GM19463 (cell line): ENCODE measurements around the gene BAX.

Experiments used
- ATAC-seq: cut with Tn5 transposase; IDR thresholded peaks from one replicate; pipeline ENCODE4 v1.9.1; 2021; ENCODE audit warnings: mild to moderate bottlenecking, moderate library complexity; ENCODE audit not compliant: unreplicated experiment

The BAX gene

GRCh38 chr19:48982280-48982679, 27.6 kb downstream of the BAX start:
- ATAC-seq = no peak

GRCh38 chr19:48985711-48986110, 31.0 kb downstream of the BAX start:
- no peak for ATAC-seq

- no peak for ATAC-seq
These were observed 31.5 kb downstream of the BAX start for GRCh38 chr19:48986211-48986610.

DNA sequence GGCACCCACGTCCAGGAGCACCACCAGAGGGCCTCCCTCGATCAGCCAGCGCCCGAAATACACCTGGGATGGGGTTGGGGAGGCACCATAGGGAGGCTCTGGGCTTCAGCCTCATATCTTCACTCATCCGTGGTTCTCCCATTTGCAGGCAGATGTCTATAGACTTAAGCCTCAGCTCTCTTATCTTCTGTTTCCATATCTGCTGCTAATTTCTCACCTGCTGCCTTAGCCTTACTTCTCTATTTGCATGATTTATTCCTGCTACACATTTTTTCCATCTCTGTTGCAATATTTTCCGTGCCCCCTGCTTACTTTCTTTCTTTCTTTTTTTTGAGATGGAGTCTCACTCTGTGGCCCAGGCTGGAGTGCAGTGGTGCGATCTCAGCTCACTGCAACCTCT, 32.6 kb downstream of the BAX start:
- no peak for ATAC-seq

DNA sequence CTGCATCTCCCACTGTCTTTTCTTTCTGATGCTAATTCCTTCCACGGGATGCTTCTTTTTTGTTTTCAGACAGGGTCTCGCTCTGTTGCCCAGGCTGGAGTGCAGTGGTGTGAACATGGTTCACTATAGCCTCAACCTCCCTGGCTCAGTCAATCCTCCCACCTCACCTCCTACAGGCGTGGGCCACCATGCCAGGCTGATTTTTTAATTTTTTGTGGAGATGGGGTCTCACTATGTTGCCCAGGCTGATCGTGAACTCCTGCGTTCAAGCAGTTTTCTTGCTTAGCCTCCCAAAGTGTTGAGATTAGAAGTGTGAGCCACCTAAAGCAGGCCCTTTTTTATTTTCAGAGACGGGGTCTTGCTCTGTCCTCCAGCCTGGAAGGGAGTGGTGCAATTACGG, 33.6 kb downstream of the BAX start:
- ATAC-seq = no peak

DNA sequence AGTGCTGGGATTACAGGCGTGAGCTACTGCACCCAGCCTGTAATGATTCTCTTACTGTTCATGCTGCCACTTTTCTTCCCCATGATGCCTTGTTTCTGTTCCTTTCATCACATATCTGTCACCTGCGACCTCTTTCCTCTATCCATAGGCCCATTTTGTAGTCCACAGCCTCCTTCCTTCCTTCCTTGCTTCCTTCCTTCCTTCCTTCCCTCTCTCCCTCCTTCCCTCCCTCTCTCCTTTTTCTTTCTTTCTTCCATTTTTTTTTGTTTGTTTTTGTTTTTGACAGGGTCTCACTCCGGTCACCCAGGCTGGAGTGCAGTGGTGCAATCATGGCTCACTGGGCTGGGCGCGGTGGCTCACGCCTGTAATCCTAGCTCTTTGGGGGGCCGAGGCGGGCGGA, 34.2 kb downstream of the BAX start:
- no peak for ATAC-seq

DNA sequence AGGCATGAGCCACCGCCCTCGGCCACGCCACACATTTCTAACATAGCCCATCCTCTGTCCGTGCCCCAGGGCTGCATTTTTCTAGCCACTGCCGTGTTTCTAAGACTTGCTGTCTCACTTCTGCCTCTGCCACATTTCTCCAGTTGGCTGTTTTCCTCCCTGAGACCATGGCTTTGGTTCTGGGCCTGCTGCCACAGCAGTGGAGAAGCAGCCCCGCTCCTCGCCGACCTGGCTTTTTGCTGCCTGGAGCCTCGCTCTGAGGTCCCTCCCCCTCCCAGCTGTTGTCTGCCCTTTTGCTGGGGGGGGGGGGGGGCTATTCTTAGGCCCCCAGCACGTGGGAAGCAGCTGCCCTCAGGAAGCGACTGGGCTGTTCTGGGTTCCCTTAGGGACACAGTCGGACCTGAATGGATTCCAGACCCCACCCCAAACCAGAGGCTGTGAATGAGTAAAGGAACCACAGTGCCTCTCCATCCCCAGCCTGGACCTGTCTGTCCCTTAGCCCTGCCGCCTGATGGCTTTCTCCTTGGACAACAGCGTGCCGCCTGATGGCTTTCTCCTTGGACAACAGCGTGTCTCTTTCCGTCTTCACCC, 35.1 kb downstream of the BAX start:
- no peak for ATAC-seq

DNA sequence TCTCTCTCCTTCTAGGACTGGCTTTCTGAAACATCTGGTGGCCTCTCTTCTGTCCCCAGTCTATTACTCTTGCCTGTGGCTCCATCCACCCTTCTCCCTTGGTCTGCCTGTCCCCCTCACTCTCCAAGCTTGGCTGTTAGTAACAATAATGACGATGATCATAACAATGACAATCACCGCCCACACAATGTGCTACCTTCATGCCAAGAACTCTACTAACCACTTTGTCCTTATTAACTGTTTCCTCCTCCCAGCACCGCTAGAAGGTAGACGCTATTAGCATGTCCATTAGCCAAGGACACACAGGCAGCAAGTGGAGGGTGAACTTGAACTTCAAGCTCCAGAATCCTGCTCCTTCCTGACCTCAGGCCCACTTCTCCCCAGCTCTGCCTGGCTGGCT, 35.7 kb downstream of the BAX start:
- no peak for ATAC-seq

DNA sequence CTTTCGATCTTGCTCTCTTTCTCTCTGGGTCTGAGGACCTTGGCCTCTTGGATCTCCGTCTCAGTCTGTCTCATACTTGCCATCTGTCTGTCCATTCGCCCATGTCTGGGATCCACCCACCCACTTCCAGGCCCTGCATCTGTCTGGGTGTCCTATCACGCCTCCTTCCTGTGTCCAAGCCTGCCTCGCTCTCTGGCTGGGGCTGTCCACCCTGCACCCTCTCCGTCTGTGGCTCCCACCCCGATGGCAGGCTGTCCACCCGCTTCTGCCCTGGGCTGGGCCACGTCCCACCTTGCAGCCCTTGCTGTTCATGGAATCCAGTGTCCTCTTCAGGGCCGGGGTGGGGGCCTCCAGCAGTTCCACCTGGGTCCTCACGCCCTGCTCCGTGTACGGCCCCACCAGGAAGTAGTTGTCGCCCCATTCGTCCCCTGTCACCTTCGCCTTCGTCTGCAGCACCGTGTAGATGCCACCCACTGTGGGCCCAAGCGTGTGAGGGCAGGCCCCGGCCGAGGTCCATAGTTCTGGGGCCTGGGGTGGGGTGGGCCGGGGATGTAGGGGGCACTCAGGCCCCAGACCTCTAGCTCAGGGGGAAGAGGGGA, 36.4 kb downstream of the BAX start:
- no peak for ATAC-seq

- no peak for ATAC-seq
These were observed 37.4 kb downstream of the BAX start for GRCh38 chr19:48991873-48992580.

- no peak for ATAC-seq
These were observed 38.0 kb downstream of the BAX start for GRCh38 chr19:48992581-48993174.

DNA sequence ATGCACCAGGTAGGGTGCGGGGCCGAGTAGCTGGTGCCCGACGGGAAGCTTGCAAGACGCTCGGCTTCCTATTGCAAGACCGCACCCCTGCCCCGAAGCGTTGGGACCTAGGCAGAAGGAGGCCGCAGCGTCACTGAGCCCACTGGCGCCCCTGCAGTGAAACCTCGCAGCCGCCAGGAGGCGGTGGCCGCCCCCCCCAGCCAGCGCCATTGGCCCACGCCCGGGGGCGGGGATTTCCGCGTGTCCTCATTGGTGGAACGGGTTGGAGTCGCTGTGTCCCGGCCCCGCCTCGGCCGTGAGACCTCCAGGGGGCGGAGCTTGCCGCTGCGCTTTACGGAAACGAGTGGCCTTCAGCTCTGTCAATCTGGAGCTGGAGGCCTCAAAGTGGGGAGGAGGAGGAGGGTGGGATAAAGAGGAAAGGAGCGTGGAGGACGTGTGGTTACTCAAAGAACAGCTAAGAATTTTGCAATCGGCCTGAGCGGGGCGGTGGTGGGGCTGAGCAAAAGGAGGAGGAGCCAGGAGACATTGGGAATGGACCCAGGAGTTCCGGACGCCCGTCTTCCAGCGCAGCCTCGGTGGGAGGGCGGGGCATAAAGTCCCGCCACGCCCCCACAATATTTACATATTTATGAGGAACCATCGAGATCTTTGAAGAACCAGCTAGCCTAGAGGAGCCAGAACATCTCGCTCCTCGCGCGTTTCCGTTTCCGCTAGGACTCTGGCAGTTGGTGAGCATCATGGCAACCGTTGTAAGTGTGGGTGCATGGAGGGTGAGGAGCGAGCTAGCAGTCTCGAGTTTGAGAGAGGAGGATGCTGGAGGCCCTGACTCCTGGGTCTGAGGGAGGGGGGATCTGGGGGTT, 38.7 kb downstream of the BAX start, which contains the start of the genes GYS1 and RUVBL2:
Gene GYS1, minus strand, starts transcription at position 135 of the 860 bp plus-strand sequence. CDS start 197 bp downstream, outside the sequence.
Gene RUVBL2, plus strand, starts transcription at position 713 of the 860 bp plus-strand sequence. Its CDS starts 25 bp downstream, at position 738.
- peak; percentile 82 for ATAC-seq

- ATAC-seq = no peak
These were observed 39.3 kb downstream of the BAX start for GRCh38 chr19:48994035-48994386.

- no peak for ATAC-seq
These were observed 43.3 kb downstream of the BAX start for GRCh38 chr19:48997972-48998371.

DNA sequence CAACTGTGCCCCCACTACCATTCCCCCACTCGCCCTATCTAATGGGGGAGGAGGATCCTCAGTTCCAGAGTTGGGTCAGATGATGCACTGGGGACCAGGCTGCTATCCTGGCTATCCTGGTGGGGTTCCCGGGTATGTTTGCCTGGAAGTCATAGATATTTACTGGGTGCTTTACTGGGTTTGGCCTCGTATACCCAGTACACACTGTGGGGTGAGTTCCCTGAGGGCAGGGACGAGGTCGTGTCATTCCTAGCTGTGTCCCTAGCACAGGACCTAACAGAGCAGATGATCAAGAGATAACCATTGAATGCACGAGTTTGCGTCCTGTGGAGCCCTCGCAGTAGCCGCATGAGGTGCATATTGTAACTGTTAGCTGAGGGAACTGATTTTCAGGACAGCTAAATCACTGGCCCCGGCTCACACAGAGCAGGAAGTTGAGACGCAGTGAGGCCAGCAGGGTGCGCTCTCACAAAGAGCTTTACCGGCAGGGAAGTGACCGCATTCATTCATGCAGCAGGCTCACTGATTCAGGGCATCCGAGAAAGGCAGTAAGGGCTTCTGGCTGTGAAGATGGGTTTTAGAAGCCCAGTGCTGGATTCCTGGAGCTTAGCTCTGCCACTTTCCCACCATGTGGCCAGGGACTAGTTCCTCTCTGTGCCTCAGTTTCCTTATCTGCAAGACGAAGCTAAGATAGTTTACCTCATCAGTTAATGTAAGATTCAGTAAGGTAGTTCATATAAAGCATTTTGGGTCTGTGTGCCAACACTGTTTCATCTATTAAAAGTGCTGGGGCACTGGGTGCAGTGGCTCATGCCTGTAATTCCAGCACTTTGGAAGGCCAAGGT, 45.0 kb downstream of the BAX start:
- ATAC-seq = no peak

- no peak for ATAC-seq
These were observed 49.5 kb downstream of the BAX start for GRCh38 chr19:49004133-49004532.

DNA sequence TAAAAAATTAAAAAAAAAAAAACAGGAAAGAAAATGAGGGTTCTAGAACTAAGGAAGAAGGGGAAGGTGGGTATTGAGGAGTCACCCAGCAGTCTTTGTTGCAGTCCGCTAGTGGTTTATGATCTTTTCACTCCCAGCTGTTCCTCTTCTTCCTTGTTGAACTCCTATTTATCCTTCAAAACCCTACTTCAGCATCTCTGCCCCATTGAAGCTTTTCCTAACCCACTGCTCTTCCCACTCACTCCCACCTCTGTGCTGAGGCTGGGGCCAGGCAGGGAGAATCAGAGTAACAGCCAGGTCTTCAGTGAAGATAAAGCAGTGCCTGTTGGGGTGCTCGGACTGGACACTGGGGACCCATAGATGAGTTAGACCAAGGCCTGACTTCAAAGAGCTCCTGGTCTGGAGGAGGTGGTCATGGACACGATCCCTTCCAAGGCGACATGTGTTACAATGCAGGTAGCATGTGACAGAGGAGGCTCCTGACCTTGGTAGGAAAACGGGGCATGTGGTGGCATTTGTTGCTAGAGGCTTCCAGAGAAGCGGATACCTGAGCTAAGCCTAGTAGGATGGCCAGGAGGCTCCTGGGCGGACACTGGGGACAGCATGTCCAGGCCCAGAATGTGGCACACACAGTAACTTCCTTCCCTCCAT, 50.4 kb downstream of the BAX start:
- ATAC-seq = no peak

- ATAC-seq = no peak
These were observed 52.2 kb downstream of the BAX start for GRCh38 chr19:49006905-49007304.

- ATAC-seq = no peak
These were observed 55.2 kb downstream of the BAX start for GRCh38 chr19:49009828-49010227.

DNA sequence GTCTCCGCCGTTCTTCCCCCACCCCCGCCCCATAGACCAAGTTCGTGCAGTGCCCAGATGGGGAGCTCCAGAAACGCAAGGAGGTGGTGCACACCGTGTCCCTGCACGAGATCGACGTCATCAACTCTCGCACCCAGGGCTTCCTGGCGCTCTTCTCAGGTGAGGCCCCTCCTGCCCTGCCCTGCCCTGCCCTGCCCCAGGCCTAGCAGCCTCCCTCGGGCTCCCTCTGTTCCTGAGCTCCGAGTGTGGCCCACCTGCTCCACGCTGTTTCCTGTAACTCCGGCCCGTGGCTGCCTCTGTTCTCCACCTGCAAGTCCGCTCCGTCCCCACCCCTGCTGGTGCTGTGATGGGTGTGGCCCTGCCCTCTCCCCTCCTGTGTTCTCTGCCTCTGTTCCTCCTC, 55.8 kb downstream of the BAX start:
- no peak for ATAC-seq
